Stimulated activated CD8-positive, alpha-beta memory T cell treated with anti-CD3 and anti-CD28 coated beads, Interleukin-4, amount 100 ng/mL, for 1 hour (primary cell): ENCODE data around the gene RCAN2.

Experiments
- DNase-seq, 2 donors: peaks; one replicate each; pipeline ENCODE4 v3.0.0-alpha.2; 2020; ENCODE audit warnings: low read depth in 2 of 2, low spot score in 1 of 2

Gene RCAN2

GRCh38 chr6:46219661-46220060 lies 271.6 kb downstream of the RCAN2 start:
- no peak for DNase-seq

- DNase-seq = no peak
These were observed 272.8 kb downstream of the RCAN2 start for GRCh38 chr6:46218457-46218856.

- DNase-seq = no peak
These were observed 273.5 kb downstream of the RCAN2 start for GRCh38 chr6:46217671-46218131.

GRCh38 chr6:46216879-46217278 lies 274.4 kb downstream of the RCAN2 start:
- DNase-seq = no peak

DNA sequence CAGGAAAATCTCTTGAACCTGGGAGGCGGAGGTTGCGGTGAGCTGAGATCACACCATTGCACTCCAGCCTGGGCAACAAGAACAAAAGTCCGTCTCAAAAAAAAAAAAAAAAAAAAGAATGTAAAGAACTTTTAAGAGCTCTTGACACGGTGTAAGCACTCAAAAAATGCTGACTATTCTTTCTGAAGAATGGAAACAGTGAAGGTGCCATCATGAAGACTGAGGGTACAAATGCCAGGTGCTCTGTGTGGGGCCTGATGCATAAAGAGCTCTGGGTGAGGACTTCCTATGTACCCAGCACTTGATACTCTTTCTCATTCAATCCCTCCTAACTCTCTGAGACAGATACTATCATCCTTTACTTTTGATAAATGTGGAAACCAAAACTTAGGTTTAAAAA lies 275.5 kb downstream of the RCAN2 start:
- DNase-seq = no peak

DNA sequence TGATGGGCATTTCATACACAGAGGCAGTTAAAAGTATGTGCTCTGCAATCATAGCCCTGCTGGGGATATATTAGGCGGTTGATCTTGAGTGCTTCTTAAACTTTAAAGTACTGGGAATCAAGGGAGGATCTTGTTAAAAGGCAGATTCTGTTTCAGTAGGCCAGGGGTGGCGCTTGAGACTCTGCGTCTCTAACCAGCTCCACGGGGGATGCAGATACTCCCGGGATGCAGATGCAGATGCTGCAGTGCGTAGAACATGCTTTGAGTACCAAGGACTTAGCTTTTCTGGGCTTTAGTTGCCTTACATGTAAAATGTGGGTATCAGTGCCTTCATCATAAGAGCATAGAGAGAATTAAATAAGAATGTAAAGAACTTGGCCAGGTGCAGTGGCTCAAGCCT lies 276.0 kb downstream of the RCAN2 start:
- DNase-seq = no peak

DNA sequence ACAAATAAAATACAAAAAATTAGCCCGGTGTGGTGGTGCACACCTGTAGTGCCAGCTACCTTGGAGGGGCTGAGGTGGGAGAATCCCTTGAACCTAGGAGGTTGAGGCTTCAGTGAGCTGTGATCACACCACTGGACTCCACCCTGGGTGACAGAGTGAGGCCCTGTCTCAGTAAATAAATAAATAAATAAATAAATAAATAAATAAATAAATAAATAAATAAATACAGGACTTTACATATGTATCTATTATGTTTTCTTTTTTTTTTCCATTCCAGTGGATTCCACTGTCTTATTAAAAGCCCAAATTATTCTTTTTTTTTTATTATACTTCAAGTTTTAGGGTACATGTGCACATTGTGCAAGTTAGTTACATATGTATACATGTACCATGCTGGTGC lies 279.3 kb downstream of the RCAN2 start:
- no peak for DNase-seq

- no peak for DNase-seq
These were observed 281.0 kb downstream of the RCAN2 start for GRCh38 chr6:46210294-46210693.

GRCh38 chr6:46208303-46208702 lies 282.9 kb downstream of the RCAN2 start:
- DNase-seq = no peak

GRCh38 chr6:46207174-46207573 lies 284.1 kb downstream of the RCAN2 start:
- DNase-seq = no peak

- no peak for DNase-seq
These were observed 286.2 kb downstream of the RCAN2 start for GRCh38 chr6:46204880-46205650.

DNA sequence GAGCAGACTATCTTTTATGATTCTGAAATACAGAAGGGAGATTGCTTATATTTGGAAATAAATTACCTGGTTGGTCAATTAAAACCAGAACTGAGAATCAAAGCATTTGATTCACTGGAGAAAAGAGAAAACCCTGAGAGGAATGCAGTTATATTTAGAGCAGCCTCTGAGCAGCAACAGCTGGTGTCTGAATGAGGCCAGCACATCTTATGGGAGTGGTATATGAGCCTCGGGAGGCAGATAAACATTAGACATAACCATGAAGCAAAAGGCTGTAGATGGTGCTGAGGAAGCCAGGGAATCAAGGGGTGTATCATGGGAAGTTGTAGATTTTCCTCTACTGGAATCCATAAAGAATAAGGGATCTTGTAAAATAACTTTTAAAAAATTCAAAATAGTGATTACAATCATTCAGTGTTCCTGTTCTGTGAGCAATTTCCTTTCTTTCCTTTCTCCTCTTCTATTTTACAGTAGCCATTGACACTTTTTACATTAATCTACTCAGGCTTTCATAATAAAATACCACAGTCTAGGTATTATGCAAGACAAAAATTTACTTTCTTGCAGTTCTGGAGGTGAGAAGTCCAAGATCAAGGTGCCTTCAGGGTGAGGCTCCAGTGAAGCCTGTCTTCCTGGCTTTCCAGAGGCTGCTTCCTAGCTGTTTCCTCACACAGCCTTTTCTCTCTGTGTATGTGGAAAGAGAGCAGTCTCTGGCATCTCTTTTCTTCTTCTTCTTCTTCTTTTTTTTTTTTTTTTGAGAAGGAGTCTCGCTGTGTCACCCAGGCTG lies 287.7 kb downstream of the RCAN2 start:
- DNase-seq = no peak

GRCh38 chr6:46201702-46202101 lies 289.5 kb downstream of the RCAN2 start:
- DNase-seq = no peak

DNA sequence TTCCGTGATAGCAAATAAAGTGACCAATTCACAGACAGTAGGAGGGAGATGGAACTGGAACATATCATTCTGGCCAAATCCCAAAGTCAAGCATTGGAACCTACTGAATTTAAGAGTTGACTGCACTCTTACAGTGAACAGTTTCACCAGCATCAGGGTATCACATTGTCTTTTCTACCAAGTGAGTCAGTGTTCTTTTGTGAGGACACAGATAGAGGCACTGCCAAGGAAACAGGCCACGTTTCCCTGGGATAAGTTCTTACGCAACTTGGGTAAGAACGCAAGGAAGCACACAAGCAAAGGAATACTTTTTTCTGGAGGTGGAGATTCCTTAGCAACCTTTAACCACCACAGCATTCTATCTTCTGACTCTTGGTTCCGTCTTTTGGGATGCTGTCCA lies 291.9 kb downstream of the RCAN2 start:
- DNase-seq = no peak

DNA sequence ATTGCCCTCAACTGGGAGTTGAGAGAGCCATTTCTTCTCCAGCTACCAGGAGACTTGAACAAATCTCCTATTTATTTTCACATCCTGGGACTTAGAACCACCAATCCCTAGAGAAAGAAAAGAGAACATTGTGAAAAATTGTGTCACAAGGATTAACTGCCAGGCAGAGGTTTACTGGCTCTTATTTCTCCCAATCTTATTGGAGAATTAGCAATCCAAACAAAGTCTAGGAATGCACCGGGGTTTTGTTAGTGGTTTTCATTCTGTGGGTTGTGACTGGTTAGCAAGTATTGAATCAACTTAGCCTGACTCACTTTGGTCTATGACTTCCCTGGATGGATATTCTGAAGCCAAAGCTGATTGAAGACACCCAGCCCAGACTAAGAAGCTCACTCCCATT lies 299.3 kb downstream of the RCAN2 start:
- DNase-seq = no peak

GRCh38 chr6:46190889-46191288 lies 300.4 kb downstream of the RCAN2 start:
- DNase-seq = no peak

- no peak for DNase-seq
These were observed 301.5 kb downstream of the RCAN2 start for GRCh38 chr6:46189726-46190125.

DNA sequence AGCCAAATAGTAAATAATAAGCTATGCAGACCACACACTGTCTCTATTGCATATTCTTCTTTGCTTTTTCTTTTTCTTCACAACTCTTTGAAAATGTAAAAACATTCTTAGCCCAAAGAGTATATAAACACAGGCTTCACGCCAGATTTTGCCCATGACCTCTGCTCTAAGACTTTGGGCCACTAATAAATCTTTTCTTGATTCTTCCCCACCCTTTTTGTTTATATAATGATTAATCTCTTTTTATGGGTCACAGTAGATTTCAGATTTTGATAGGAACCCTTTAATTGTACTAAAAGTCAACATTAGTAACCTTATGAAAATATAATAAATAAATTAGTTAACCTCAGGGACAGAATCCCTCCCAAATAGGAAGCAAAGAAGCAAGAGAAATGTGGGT lies 304.7 kb downstream of the RCAN2 start:
- no peak for DNase-seq

DNA sequence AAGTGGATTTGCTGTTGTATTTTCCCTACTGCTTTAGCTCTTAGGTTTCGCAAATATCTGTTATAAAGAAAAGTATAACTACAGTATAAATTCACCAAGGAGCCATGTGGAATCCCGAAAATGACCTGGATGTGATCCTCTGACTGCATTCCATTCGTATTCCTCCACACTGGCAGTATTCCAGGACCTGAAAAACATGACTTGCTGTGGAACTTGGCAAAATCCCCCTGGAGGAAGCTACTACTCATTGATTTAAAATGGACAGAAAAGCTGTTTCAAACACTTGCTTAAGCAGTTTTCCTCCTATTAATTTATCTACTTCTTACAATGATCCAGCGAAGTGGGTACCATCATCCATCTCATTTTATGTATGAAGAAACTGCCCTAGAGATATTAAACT lies 307.1 kb downstream of the RCAN2 start:
- DNase-seq = no peak

GRCh38 chr6:46175976-46176375 lies 315.3 kb downstream of the RCAN2 start:
- DNase-seq = no peak

- no peak for DNase-seq
These were observed 315.8 kb downstream of the RCAN2 start for GRCh38 chr6:46175446-46175845.

DNA sequence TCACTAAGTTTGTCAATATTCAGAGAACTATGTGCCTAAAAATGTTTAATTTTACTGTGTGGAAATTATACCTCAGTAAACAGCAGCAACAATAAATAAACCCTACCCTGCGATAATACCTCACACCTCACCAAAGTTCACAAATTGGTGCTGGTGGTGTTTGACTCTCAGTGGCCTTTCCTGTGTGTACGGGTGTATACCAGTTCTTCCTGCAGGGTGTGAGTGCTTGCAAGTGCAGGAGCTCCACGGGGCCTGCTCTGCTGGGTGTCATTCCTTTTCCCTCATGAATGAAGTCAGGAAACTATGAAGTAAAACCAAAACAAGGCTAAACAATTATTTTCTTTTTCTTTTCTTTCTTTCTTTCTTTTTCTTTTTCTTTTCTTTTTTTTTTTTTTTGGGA lies 316.3 kb downstream of the RCAN2 start:
- no peak for DNase-seq

DNA sequence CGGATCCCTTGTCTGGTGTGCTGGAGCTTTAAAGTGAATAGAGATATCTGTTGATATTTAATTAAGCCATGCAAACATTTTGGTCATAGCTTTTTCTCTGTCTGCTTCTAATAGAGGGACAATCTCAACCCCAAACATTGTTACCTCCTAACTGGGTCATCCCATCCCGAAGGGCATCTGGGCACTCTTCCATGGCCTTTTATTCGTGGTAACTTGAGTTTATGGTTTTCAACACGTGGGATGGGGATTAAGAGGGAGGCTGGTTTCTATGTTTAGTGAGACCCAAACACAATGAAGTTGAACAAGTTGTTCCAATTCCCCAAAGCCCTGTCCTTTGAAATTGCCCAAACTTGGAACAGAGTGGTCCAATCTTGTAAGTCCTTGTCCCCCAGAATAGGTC lies 319.1 kb downstream of the RCAN2 start:
- no peak for DNase-seq
